C4-2B (cell line): Measurements from ENCODE around the gene HDAC10.

Experiments used
- ZFX ChIP-seq: fragments of 450-650 bp; IDR thresholded peaks from 2 replicates; pipeline ENCODE4 v1.6.1; 2017
- TF ChIP-seq, protein P1 (sequence below): fragments of 450-650 bp; conservative IDR thresholded peaks from 2 replicates; pipeline ENCODE4 v1.5.1; 2017; ENCODE audit warnings: mild to moderate bottlenecking

DNA sequence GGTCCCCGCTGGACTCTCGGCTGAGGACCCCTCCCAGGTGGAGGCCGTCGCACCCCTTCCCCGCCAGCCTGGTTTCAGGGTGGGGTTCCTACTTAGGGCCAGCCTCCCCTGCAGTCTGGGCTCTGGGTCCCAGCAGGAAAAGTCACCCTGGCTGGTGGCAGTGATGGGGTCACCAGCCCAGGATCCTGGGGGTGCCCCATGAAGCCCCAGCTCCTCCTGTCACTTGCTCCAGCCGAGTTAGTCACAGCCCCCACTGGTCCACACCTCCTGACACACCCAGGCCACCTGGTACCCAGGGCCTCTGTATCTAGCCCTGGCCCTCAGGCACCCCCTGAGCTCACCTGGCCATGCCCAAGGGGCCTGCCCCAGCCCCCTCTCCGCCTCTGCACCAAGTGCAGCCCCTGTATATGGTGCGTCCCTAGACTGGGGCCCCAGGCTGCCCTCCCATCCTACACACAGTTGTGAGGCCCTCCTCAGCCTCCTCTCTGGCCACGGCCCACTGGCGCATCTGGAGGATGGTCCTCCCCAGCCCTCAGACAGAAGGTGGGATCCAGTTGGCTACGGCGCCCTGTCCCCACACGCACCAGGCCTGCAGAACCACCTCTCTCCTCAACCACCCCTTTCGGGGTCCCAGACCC lies 49.7 kb upstream of the HDAC10 start:
- TF ChIP-seq, protein P1, sequence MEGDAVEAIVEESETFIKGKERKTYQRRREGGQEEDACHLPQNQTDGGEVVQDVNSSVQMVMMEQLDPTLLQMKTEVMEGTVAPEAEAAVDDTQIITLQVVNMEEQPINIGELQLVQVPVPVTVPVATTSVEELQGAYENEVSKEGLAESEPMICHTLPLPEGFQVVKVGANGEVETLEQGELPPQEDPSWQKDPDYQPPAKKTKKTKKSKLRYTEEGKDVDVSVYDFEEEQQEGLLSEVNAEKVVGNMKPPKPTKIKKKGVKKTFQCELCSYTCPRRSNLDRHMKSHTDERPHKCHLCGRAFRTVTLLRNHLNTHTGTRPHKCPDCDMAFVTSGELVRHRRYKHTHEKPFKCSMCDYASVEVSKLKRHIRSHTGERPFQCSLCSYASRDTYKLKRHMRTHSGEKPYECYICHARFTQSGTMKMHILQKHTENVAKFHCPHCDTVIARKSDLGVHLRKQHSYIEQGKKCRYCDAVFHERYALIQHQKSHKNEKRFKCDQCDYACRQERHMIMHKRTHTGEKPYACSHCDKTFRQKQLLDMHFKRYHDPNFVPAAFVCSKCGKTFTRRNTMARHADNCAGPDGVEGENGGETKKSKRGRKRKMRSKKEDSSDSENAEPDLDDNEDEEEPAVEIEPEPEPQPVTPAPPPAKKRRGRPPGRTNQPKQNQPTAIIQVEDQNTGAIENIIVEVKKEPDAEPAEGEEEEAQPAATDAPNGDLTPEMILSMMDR: no peak
- no peak for TF ChIP-seq ZFX
